ENCODE data around the gene EIF4E3. TPM values are rescaled to one million over a fixed set of nuclear protein-coding genes. Genes with fewer than 3 reads are reported as not detected.

EIF4E3 gene
- total RNA-seq, 1 experiment from 2014 or later, result 0.91 TPM

DNA sequence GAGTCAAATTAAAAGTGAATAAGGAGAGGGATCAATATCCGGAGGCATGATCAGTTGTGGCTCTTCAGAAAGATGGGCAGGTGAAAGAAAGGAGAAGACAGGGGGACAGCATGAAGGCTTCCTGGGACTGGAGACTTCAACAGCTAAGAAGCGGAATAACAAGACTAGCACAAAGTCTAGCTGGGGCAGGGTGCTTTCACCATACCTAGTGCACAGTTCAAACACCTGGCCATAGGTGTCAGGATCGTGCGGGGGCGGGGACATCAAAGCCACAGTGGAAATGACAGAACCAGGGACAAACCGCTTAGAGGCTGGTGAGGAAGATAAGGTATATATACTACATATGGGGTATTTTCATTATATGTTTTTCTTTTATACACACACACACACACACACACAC is 75.4 kb downstream of the EIF4E3 start:
- DNase-seq (ENCODE audit: low spot score), result no peak

DNA sequence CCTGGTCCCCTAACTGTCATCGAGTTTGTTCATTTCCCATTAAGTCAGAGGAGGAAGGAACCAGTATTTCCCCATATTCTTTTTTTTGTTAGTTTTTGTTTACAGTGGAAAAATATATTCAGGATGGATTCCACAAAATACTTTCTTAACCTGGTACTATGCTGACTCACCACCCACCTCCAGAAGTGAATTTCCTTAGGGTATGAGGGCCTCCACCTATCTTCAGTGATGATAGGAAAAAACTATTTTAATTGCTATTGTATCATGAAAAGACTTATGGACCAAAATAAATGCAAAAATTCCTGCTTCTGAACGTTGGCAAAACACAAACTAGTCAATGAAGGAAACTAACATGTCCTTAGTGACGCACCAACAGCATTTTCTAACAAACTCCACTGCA is 77.5 kb downstream of the EIF4E3 start:
- DNase-seq (ENCODE audit: low spot score), result no peak

GRCh38 chr3:71646971-71647370 is 78.2 kb downstream of the EIF4E3 start:
- DNase-seq (ENCODE audit: low spot score), result no peak

DNA sequence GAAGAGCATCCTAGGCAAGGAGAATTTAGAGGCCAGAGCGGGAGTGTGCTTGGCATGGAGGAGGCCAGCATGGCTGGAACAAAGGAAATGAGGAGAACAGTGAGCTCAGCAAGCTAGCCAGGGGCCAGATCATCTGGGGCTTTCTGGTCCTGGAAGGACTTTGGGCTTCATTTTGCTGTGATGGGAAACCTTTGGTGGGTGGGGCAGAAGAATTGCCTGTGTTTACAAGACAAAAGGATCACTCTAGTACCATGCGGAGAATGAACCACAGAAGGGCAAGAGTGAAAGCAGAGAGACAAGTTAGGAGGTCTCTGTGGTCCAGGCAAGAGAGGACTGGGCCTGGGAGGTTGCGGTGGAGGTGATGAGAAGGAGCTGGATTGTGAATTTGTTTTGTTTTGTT is 80.1 kb downstream of the EIF4E3 start:
- DNase-seq (ENCODE audit: low spot score), result no peak

DNA sequence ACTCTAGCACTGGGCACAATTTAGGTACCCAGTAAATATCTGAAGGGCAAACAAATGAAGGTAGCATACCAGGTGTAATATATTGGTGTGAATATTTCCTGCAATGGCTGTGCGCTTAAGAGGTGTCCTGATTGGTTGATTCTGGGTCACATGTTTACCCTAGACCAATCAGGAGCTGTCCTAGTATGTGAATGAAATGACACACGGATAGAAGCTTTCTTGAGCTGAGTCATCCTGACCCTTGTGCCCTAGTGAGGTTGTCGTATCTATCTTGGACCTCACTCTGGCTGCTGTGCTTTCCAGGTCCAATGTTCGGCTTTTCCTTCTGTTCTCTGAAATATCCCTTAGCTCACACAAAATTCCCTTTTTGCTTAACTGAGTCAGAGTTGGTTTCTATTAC is 83.5 kb downstream of the EIF4E3 start:
- peak; percentile 13 for DNase-seq (ENCODE audit: low spot score)

DNA sequence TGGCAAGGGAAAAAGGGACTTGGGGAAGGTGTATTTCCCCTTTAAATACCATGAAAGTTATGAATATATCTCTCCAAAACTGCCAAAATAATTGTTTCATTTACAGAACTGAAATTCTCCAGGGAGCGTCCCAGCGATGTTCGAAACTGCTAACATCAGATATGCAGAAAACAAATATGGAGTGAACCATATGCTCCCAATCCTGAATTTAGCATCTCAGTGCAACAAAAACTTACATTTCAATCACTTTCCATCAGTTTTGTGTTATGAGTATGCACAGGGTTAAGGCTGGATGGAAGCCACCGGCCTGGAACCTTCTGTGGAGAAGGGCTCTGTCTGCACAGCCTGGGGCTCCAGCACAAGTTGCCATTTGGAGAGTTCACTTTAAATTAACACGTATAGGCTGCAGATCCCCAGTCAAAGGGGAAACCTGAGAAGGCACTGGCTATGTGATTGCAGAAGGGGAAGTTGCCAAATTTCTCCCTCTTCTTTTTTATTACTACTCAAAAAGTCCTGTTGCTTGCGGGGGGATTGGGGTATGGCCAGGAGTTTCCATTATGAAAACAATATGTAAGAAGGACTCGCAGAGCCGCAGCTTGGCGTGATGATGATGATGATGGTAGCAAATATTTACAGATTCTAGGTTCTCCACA is 84.7 kb downstream of the EIF4E3 start:
- DNase-seq (ENCODE audit: low spot score), result no peak

DNA sequence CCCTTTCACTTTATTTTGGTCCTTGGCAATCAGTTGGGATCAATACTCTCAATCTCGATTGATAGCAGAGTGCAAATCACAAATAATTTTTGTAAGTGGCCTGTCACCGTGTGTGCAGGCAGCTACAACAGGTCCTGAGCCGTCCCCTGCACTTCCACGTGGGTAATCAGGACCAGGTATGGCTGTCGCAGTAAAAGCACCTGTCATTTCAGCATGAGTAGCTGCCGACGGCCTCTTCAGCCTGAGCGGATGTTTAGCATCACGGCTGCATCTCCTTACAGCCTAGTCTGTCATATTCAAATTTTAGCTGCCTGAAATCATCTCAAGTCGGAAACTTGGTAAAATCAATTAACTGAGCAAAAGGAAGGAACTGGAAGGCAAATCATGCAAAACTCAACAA is 88.7 kb downstream of the EIF4E3 start:
- no peak for DNase-seq (ENCODE audit: low spot score)

DNA sequence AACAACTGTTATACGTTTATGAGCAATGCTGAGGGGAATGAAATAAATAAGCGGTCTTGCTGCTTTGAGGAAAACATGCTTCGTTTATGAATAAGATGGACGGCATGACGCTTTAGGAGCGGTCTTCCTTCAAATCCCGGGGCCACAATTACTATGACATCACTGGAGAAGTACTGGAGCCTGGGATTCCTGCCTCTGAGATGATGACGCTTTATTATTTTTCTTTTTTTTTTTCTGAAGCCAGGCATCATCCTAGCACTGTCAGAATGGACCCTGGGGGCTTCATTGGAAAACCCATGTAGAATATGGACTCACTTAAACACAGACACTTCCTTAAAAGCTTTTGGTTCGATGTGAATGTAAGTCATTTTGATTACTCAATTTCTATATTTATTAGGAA is 89.2 kb downstream of the EIF4E3 start:
- DNase-seq (ENCODE audit: low spot score), result no peak

DNA sequence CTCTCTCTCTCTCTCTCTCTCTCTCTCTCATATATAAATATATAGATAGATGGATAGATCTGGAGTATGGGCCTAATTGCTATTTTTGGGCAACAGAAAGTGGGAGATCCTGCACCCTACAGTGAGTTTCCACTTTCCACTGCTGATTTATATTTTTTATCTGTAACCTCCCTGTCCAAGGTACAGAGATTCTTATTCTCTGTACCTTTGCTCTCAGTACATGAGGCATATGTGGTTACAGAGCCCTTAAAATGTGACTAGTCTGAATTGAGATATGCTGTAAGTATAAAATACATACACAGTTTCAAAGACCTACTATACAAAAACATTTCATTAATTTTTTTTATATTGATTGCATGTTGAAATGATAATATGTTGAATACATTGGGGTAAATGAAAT is 90.5 kb downstream of the EIF4E3 start:
- no peak for DNase-seq (ENCODE audit: low spot score)

DNA sequence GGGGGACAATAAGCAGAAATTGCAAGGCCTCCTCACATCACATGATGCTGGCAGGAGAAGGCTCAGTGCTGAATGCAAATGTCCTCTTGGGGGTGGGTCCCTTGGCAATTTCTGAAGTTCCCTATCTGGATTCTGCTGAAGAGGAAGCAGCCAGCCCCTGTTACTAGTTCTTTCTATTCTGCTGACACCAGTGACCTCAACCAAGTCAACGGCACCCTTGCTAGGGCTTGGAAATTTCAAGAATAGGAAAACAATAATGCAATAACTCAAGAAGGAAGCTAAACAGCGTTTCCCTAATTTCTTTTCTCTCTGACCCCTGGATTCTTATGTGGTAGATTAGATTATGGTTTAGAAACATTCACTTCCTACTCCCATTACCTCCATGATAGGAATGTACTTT is 95.5 kb downstream of the EIF4E3 start:
- no peak for DNase-seq (ENCODE audit: low spot score)

DNA sequence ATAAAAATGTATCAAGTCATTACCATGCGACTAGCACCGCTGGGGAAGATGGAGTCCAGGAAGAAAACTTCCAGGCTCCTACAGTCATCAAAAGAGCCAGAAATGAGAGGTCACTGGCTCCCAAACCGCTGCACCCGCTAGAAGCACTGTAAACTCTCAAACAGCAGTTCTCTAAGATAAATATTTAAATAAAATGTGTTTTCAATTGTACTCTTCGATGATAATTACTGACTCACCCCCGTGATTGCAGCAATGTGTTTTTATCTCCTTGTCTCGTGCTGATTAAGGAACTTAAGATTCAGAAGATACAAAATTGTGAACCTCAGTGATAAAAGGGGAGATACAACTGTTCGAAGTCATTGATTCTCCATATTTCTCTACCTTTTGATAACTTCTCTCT is 95.9 kb downstream of the EIF4E3 start:
- no peak for DNase-seq (ENCODE audit: low spot score)

DNA sequence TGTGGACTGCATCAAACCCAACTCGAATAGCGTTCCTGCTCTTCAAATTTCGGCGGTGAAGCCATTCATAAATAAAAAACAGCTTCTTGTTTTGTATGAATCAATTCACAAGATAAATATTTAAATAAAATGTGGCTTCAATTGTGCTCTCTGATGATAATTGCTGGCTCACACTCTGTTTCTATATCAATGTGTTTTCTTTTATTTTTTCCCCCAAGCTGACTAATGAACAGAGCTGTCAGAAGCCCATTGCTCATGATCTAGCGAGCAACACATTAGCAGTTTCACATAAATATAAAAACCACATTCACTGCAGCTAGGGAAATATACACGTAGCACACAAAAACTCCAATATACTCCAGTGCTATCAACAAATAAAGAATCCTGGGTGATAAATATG is 96.7 kb downstream of the EIF4E3 start:
- no peak for DNase-seq (ENCODE audit: low spot score)

GRCh38 chr3:71625676-71626075 is 99.5 kb downstream of the EIF4E3 start:
- no peak for DNase-seq (ENCODE audit: low spot score)

Other genes with a start within 250 kb of the EIF4E3 start
- gene FOXP1, start 141.7 kb downstream of the EIF4E3 start, total RNA-seq (2014; rRNA removed; shearing (Covaris generic)), result 13.1 and 15.9 TPM in 2 replicates
- not detected in 2 replicates for gene GPR27, start 28.5 kb upstream of the EIF4E3 start, total RNA-seq (2014; rRNA removed; shearing (Covaris generic))
- gene PROK2, start 59.7 kb upstream of the EIF4E3 start, total RNA-seq (2014; rRNA removed; shearing (Covaris generic)), result not detected in 2 replicates